Glutamatergic neuron (in vitro differentiated cells): Measurements from ENCODE around the gene TRIM63. TPM values are rescaled to one million over a fixed set of nuclear protein-coding genes. Genes with fewer than 3 reads are reported as not detected.

Source experiments
- DNase-seq: peaks from one replicate; pipeline ENCODE4 v3.0.0; 2022
- H3K27ac Mint-ChIP-seq: one replicate; pipeline ENCODE4 v1.8.0; 2020; ENCODE audit warnings: mild to moderate bottlenecking, mixed read lengths, inconsistent platforms; ENCODE audit not compliant: unreplicated experiment
- H3K27me3 Mint-ChIP-seq: one replicate; pipeline ENCODE4 v1.8.0; 2020; ENCODE audit warnings: mild to moderate bottlenecking, moderate library complexity, mixed read lengths, inconsistent platforms; ENCODE audit not compliant: unreplicated experiment
- H3K36me3 Mint-ChIP-seq: one replicate; pipeline ENCODE4 v1.8.0; 2020; ENCODE audit warnings: mild to moderate bottlenecking, mixed read lengths, inconsistent platforms; ENCODE audit not compliant: unreplicated experiment
- H3K4me1 Mint-ChIP-seq: one replicate; pipeline ENCODE4 v1.8.0; 2020; ENCODE audit warnings: mild to moderate bottlenecking, low read depth, mixed read lengths, inconsistent platforms; ENCODE audit not compliant: unreplicated experiment
- H3K4me3 Mint-ChIP-seq: one replicate; pipeline ENCODE4 v1.8.0; 2020; ENCODE audit warnings: mild to moderate bottlenecking, mixed read lengths, inconsistent platforms; ENCODE audit not compliant: unreplicated experiment
- H3K9me3 Mint-ChIP-seq: one replicate; pipeline ENCODE4 v1.8.0; 2020; ENCODE audit warnings: mild to moderate bottlenecking, moderate library complexity, mixed read lengths, inconsistent platforms; ENCODE audit not compliant: unreplicated experiment
- total RNA-seq: library from RNA; stranded (reverse); fragmentation: NEBNext Ultra II Directional; extraction: Animal tissue kit (Norgen Biotek cat#: 25700); gene quantifications from one replicate; pipeline ENCODE4 v1.2.1, GENCODE V29; 2021; ENCODE audit not compliant: unreplicated experiment
- TF ChIP-seq, protein P1 (sequence below): fragments of 200-600 bp; sonication (generic); IDR thresholded peaks from one replicate; pipeline ENCODE4 v1.5.0; 2021; ENCODE audit not compliant: partially characterized antibody, unreplicated experiment

TRIM63 gene
- total RNA-seq, 1 donor from 2014 or later = not detected

- no peaks in the 10 kb centered on the region for H3K36me3 Mint-ChIP-seq
- no peak overlapping the region for H3K27ac Mint-ChIP-seq
- H3K9me3 Mint-ChIP-seq = no peaks in the 10 kb centered on the region
- H3K4me3 Mint-ChIP-seq = no peak overlapping the region
- DNase-seq = no peak
- TF ChIP-seq, protein P1, sequence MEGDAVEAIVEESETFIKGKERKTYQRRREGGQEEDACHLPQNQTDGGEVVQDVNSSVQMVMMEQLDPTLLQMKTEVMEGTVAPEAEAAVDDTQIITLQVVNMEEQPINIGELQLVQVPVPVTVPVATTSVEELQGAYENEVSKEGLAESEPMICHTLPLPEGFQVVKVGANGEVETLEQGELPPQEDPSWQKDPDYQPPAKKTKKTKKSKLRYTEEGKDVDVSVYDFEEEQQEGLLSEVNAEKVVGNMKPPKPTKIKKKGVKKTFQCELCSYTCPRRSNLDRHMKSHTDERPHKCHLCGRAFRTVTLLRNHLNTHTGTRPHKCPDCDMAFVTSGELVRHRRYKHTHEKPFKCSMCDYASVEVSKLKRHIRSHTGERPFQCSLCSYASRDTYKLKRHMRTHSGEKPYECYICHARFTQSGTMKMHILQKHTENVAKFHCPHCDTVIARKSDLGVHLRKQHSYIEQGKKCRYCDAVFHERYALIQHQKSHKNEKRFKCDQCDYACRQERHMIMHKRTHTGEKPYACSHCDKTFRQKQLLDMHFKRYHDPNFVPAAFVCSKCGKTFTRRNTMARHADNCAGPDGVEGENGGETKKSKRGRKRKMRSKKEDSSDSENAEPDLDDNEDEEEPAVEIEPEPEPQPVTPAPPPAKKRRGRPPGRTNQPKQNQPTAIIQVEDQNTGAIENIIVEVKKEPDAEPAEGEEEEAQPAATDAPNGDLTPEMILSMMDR = no peak
- H3K4me1 Mint-ChIP-seq = no peaks in the 10 kb centered on the region
- peaks cover 3% of the 10 kb centered on the region for H3K27me3 Mint-ChIP-seq
These were observed 14.0 kb upstream of the TRIM63 start for GRCh38 chr1:26081267-26082019.

- no peaks in the 10 kb centered on the region for H3K36me3 Mint-ChIP-seq
- TF ChIP-seq, protein P1 = no peak
- H3K27me3 Mint-ChIP-seq = peaks cover 6% of the 10 kb centered on the region
- no peaks in the 10 kb centered on the region for H3K4me1 Mint-ChIP-seq
- no peak overlapping the region for H3K27ac Mint-ChIP-seq
- H3K4me3 Mint-ChIP-seq = no peak overlapping the region
- no peaks in the 10 kb centered on the region for H3K9me3 Mint-ChIP-seq
- DNase-seq = no peak
These were observed 12.8 kb upstream of the TRIM63 start for GRCh38 chr1:26079960-26080814.

DNA sequence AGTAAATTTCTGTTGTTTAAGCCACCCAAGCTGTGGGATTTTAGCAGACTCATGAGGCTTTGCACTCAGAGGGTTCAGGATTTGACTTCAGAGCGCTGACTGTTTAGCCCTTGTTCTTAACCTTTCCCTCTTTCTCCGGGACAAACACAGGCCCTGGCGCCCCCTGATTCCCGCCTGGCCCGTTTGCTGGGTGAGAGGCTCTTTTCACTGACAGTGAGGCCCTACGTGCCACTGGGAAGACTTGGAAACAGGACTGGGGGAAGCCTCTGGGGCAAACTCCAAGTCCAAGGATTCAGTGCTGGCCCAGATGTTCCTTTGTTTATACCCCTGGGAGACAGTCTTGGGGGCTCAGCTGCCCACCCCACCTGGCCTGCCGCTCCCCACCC, 11.7 kb upstream of the TRIM63 start:
- Mint-ChIP-seq H3K27ac (no peak overlapping the region), H3K4me3 (no peak overlapping the region), H3K4me1 (no peaks in the 10 kb centered on the region), H3K27me3 (peaks cover 5% of the 10 kb centered on the region), H3K9me3 (no peaks in the 10 kb centered on the region), H3K36me3 (no peaks in the 10 kb centered on the region)
- TF ChIP-seq, protein P1 = no peak
- DNase-seq = no peak

DNA sequence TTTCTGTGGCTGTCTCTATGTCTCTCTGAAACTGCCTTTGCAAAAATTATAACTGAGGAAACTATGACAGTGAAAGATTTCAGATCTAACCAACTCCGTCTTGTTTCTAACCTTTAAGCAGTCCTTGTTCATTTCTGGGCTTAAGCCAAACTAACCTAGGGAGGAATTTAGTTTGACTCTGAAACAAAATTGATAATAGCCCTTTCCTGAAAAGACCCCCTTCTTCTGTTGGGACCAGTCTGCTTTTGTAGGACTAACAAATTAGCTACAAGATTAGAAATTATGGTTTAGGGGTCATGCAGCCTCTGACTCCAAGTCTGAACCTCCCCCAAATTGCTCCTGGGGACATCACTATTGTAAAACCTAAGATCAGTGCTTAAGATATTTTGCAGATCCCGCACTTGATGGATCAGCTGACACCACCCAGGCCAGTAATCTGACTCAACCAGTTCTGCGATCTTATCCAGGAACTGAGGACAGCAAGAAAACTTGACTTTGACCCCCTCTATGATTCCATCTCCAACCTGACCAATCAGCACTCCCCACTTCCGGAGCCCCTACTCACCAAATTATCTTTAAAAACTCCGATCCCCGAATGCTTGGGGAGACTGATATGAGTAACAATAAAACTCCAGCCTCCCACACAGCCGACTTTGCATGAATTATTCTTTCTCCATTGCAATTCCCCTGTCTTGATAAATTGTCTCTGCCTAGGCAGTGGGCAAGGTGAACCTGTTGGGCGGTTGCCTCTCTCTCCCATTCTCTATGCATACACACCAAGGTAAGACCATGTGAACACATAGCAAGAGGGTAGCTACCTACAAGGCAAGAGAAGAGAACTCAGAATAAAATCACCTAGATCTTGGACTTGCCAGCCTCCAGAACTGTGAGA, 11.1 kb upstream of the TRIM63 start:
- TF ChIP-seq, protein P1 = no peak
- Mint-ChIP-seq H3K36me3 (no peaks in the 10 kb centered on the region), H3K27me3 (peaks cover 4% of the 10 kb centered on the region), H3K4me1 (no peaks in the 10 kb centered on the region), H3K9me3 (no peaks in the 10 kb centered on the region), H3K27ac (no peak overlapping the region), H3K4me3 (no peak overlapping the region)
- no peak for DNase-seq
